ENCODE data around the gene GOLGA8T.
"Not testable (repeated sequence)": the region's sequence is repeated elsewhere in the genome, so short reads cannot be mapped to it uniquely, and the experiment has no call there.

Gene GOLGA8T

GRCh38 chr15:30134751-30135150 lies at the start of gene GOLGA8T:
TSS of gene GOLGA8T (plus strand) at chr15:30135051. CDS start at chr15:30135149, 98 bp downstream.
- not testable (repeated sequence) for DNase-seq

DNA sequence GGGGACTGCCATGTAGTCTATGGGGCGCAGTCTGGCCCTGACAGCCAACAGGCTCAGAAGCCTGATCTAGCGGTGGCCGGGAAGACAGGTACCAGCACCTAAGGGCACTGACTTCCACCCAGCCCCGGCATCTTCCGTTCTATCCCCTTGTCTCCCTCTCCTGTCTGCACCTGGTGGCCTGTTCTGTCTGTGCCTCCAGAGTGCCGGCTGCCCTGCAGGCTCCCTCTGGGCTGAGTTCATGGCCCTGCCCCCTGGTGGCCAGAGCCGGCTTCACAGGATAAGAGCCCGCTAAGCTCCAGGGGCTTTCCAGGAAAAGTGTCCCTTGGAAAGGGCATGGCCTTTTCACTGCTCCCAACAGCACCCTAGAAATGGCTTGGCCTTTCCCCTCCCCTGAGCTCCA lies 37.0 kb upstream of the GOLGA8T start:
- DNase-seq = not testable (repeated sequence)

- not testable (repeated sequence) for DNase-seq
Observed at GRCh38 chr15:30102890-30103289, 32.0 kb upstream of the GOLGA8T start.

- not testable (repeated sequence) for DNase-seq
Observed at GRCh38 chr15:30103941-30104507, 30.8 kb upstream of the GOLGA8T start.

DNA sequence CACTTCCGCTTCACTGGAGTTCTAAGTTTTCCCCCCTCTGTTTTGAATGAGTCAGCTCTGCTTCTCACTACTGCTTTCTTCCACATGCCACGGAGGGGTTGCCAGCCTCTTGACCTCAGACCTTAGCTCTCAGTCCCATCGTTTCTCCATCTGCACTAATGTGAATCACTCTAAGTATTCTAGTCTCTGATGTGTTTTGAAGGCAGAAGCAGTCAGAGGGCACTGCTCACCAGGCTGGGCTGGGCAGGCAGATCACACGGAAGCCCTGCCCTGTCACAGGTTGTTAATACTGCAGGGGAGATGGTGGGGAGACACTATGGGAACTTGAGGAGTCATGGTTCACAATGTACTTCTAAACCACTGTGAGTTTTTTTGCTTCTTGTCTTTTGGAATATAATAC lies 24.3 kb upstream of the GOLGA8T start:
- DNase-seq = not testable (repeated sequence)

DNA sequence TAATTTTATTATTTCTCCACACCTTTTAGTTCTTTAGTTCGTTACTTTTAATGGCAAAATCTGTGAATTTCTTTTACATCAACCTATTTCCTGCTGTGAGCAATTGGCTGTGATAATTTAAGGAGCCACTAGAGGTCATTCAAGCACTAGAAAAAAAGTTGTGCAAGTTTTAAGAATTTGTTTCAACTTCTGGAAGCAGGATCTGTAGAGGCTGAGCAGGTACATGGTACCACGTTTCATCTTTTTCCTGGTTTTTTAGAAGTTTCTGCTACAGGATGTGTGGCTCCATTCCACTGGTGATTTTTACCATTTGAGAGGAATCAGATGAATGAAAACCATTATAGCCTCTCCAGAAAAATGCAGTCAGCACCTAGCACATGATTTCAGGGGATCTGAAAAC lies 4.8 kb upstream of the GOLGA8T start:
- DNase-seq = not testable (repeated sequence)

GRCh38 chr15:30143246-30143645 lies 8.4 kb downstream of the GOLGA8T start:
- not testable (repeated sequence) for DNase-seq

GRCh38 chr15:30149891-30150290 lies 15.0 kb downstream of the GOLGA8T start:
- DNase-seq = not testable (repeated sequence)

DNA sequence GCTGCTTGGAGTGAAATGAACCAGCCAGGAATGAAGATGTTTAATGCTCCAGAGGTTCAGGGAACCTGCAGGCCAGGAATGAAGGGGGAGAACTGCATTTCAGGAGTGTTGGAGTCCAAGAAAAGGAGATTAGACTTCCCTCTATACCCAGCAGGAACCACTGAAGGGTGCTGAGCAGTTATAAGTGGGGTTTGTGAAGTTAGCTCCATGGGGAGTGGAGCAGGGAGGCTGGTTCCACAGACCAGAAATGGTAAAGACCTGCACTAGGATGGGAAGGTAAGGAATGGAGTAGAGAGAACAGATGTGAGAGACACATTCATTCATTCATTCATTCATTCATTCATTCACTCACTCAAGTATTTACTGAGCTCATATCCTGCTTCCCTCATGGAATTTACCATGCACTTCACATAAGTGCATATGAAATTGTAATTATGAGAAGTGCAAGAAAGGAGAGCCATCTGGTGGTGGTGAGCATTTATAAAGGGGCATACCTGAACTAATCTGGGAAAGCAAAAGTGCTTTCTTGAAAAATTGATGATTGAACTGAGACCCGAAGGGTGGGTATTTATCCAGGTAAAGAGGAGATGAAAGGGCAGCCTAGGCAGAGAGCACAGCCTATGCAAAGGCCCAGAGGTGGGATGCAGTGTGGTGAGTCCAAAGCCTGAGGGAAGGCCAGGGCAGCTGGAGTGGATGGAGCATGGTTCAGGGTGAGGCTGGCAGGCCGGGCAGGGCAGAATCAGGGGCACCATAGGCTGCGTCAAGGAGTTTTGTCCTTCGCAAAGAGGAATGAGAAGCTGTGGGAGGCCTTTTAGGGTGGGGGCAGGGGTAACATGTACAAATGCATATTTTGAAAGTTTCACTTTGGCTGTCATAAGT lies 27.9 kb downstream of the GOLGA8T start:
- not testable (repeated sequence) for DNase-seq

- DNase-seq = not testable (repeated sequence)
Observed at GRCh38 chr15:30163759-30164158, 28.9 kb downstream of the GOLGA8T start.

- not testable (repeated sequence) for DNase-seq
Observed at GRCh38 chr15:30164257-30164656, 29.4 kb downstream of the GOLGA8T start.

DNA sequence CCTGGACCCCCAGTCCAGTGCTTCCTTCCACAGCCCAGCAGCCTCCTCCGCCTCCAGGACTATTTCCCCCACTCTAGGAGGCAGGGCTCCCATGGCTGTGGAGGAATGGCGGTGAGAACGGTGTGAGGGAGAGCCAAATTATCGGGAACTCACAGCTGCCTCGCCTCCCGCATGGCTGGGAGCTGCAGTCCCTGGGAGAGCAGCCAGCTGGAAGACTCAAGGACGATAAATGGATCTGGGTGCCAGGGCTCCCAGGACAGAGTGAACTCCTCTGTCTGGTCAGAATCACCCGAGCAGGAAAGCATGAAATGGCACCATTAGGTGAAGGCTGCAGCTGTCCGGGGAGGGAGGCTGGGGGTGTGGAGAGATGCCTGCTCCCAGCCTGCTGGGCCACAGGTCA lies 32.6 kb downstream of the GOLGA8T start:
- not testable (repeated sequence) for DNase-seq

DNA sequence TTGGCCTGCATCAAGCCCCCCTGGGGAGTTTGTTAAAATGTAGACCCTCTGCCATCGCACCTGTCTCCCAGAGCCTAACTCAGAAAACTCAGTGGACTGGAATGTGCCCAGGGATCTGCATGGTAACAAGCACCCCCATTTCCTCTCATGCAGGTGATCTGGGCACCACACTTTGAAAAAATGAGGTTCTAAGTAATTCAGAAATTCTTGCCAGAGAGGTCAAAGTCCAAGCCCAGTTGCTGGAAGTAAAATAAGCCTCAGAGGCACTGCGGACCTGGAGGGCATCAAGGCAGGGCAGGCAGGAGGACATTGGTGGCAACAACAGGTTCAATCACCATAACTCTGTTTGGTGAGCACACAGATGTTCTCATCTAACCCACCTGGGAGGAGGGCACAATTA lies 33.0 kb downstream of the GOLGA8T start:
- not testable (repeated sequence) for DNase-seq

DNA sequence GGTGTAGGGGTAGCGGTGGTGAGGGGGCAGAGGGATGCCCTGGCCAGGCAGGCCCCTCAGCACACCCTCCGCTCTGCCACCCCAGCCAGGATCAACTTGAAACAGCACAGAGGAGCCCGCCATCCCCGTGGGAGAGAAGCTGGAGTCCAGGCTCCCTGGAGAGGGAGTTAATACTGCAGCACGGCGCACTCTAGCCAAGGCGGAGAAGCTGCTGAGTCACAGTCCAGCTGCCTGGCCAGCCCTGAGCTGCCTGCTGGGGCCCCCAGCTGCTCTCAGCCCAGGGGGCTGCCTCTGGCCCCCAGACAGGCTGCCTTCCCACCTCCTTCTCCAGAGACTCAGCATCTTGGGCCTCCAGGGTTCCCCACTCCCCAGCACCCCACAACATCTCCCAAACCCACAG lies 36.6 kb downstream of the GOLGA8T start:
- DNase-seq = not testable (repeated sequence)

DNA sequence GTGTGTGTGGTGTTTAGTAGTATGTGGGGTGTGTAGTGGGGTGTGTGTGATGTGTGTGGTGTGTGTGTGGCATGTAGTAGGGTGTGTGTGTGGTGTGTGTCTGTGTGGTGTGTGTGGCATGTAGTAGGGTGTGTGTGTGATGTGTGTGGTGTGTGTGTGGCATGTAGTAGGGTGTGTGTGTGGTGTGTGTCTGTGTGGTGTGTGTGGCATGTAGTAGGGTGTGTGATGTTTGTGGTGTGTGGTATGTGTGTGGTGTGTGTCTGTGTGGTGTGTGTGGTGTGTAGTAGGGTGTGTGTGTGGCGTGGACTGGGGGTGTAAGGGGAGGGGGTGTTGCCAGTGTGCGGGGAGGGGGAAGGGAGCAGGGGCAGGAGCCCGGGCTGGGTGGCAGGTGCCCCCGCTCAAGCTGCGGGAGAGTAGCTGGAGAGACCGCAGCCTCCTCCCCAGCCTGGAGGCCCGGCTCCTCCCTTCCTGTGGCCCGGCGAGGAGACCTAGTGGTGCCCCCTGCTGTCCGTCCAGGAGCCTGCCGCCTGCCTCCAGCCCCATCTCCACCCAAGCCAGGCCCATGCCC lies 38.3 kb downstream of the GOLGA8T start:
- not testable (repeated sequence) for DNase-seq

DNA sequence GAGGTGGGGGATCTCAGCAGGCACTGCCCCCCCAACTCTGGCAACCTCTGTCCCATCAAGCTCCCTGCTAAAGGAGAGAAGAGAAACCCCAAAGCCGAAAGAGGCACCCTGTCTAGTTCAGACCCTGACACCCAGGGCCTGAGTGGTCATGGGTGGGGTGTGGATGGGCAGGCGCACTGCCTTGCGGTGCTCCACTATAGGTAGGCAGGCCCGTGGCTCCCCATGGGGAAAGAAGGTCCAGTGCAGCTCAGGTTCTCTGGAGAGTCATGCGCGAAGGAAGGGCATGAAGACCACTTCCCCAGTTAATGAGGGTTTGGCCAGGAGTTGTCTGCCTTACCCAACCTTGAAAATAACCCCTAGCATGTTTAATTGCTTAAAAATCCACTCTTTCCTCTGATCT lies 40.4 kb downstream of the GOLGA8T start:
- DNase-seq = not testable (repeated sequence)

- DNase-seq = not testable (repeated sequence)
Observed at GRCh38 chr15:30176613-30177012, 41.8 kb downstream of the GOLGA8T start.

GRCh38 chr15:30179814-30180213 lies 45.0 kb downstream of the GOLGA8T start:
- DNase-seq = not testable (repeated sequence)

DNA sequence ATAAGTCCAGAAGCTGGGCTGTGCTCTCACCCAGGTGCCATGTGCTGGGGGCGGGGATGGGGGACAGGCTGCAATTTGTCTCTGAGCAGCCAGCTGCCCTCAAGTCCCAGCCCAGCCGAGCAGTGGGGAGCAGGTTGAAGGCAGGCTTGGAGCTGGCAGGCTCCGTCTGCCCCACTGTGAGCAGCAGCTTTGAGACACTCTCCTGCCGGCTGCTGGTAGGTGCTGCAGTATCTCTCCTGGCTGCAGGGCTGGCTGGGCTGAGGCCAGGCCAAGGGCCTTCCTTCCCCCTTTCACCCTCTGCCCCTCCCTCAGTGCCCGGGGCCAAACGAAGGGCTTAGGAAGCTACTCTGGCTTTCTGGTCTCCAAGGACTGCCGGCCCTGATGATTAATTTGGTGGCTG lies 50.6 kb downstream of the GOLGA8T start:
- not testable (repeated sequence) for DNase-seq

DNA sequence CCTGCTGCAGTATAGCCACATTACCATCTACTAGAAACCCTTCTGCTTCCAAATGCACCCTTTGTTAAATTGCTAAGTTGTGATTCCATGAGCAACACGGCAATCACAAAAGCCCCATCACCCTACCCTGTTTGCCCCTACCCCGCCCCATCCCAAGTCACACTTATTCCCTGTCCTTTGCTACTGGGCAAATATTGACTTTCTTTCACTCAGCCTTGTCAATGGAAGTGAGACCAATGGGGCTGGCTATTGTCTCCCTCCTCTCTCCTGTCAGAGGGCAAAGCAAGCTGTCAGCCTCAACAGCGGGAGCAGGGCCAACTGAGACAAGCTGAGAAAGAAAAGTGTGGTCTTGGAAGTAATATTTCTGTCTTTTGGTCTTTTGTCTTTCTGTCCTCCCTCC lies 52.6 kb downstream of the GOLGA8T start:
- not testable (repeated sequence) for DNase-seq

GRCh38 chr15:30189754-30190153 lies 54.9 kb downstream of the GOLGA8T start:
- DNase-seq = not testable (repeated sequence)

DNA sequence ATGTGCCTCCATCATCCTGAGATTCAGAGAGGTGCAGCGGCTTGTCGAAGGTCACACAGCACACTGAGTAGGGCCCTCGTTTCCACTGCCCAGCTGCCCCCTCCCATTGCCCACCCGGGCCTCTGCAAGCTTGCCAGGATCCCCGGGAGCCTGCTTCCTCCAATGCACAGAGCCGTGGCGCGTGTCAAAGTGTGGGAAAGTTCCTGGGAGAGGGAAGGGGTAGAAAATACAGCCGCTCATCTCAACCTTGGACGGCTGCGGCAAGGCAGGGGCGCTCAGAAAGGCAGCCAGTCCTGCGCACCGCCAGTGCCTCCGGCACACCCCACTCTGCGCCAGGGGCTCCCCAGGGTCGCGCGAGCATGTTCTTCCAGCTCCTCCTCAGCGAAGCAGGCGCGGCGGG lies 56.3 kb downstream of the GOLGA8T start:
- DNase-seq = not testable (repeated sequence)

- DNase-seq = not testable (repeated sequence)
Observed at GRCh38 chr15:30191639-30192038, 56.8 kb downstream of the GOLGA8T start.
